Mesendoderm (in vitro differentiated cells): ENCODE data around the gene SCUBE3.

ENCODE experiments used
- DNase-seq: peaks from one replicate; pipeline ENCODE4 v3.0.0; 2013
- H2AK5ac ChIP-seq: 2 replicates; pipeline ENCODE4 v1.6.1; 2013; ENCODE audit warnings: low read length, inconsistent platforms
- H2BK120ac ChIP-seq: 2 replicates; pipeline ENCODE4 v1.6.1; 2013; ENCODE audit warnings: low read depth, mild to moderate bottlenecking, low read length, moderate library complexity, mixed read lengths
- H2BK15ac ChIP-seq: replicated peaks from 2 replicates; pipeline ENCODE4 v1.6.1; 2013; ENCODE audit warnings: low read depth, mild to moderate bottlenecking, moderate library complexity
- H2BK5ac ChIP-seq: 2 replicates; pipeline ENCODE4 v1.6.1; 2013; ENCODE audit warnings: low read length, inconsistent platforms
- H3K18ac ChIP-seq: 2 replicates; pipeline ENCODE4 v1.6.1; 2013; ENCODE audit warnings: mild to moderate bottlenecking, low read length, mixed read lengths
- H3K23ac ChIP-seq: one replicate; pipeline ENCODE4 v1.6.1; 2013; ENCODE audit warnings: low read length
- H3K27ac ChIP-seq: 2 replicates; pipeline ENCODE4 v1.5.1; 2013; ENCODE audit warnings: low read depth, mild to moderate bottlenecking, inconsistent platforms, low read length, moderate library complexity
- H3K27me3 ChIP-seq: 2 replicates; pipeline ENCODE4 v1.6.1; 2013; ENCODE audit warnings: low read length, control low read depth, mild to moderate bottlenecking, inconsistent platforms; ENCODE audit not compliant: insufficient read depth, poor library complexity
- H3K36me3 ChIP-seq: 2 replicates; pipeline ENCODE4 v1.6.1; 2013; ENCODE audit warnings: low read length, inconsistent platforms; ENCODE audit not compliant: control insufficient read depth, insufficient read depth
- H3K4ac ChIP-seq: one replicate; pipeline ENCODE4 v1.6.1; 2013; ENCODE audit warnings: low read depth, mild to moderate bottlenecking, low read length, moderate library complexity
- H3K4me1 ChIP-seq: 2 replicates; pipeline ENCODE4 v1.6.1; 2013; ENCODE audit warnings: low read depth, low read length, inconsistent platforms; ENCODE audit not compliant: control insufficient read depth
- H3K4me2 ChIP-seq: 2 replicates; pipeline ENCODE4 v1.6.1; 2013; ENCODE audit warnings: low read length
- H3K4me3 ChIP-seq: 2 replicates; pipeline ENCODE4 v1.5.1; 2013; ENCODE audit warnings: mild to moderate bottlenecking, low read length
- H3K56ac ChIP-seq: one replicate; pipeline ENCODE4 v1.6.1; 2013; ENCODE audit warnings: low read length
- H3K79me1 ChIP-seq: 2 replicates; pipeline ENCODE4 v1.6.1; 2013; ENCODE audit warnings: low read length, inconsistent platforms
- H3K79me2 ChIP-seq: 2 replicates; pipeline ENCODE4 v1.6.1; 2013; ENCODE audit warnings: mild to moderate bottlenecking, low read length; ENCODE audit not compliant: control insufficient read depth, insufficient read depth
- H3K9ac ChIP-seq: 2 replicates; pipeline ENCODE4 v1.6.1; 2013; ENCODE audit warnings: low read length, inconsistent platforms
- H4K5ac ChIP-seq: one replicate; pipeline ENCODE4 v1.6.1; 2013; ENCODE audit warnings: low read length
- H4K8ac ChIP-seq: one replicate; pipeline ENCODE4 v1.6.1; 2013; ENCODE audit warnings: low read depth, mild to moderate bottlenecking, control low read depth, low read length, moderate library complexity
- WGBS: extraction: QIAGEN DNeasy Blood & Tissue Kit; methylation state at CpG from one replicate; pipeline ENCODE4 v1.1.7; 2013; ENCODE audit warnings: low lambda C conversion rate, missing lambda C conversion rate; ENCODE audit not compliant: insufficient coverage; ENCODE audit errors: extremely low coverage; 5-methylcytosine and 5-hydroxymethylcytosine counted together

Gene SCUBE3

DNA sequence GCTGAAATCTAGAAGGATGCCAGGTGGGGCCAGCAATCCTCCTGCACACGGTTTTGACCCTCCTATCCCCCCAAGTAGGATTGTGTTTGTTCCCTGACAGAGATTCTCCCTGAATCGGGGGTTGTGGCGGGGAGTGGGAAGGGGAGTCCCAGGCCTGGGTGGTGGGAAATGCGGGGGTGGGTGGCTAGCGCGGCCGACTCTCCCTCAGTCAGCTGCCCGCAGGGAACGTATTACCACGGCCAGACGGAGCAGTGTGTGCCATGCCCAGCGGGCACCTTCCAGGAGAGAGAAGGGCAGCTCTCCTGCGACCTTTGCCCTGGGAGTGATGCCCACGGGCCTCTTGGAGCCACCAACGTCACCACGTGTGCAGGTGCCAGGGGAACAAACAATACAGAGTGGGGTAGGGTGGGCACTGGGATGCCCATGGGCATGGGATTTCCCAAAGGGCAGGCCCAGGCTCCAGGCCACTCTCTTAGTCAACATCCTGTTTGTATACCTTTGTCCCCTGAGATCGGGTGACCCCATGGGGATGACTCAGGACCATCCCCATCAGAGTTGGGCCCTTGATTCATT, 29.7 kb downstream of the SCUBE3 start:
- Histone ChIP-seq H3K23ac (no peak overlapping the region), H4K5ac (no peak overlapping the region), H3K4ac (no peak overlapping the region), H3K9ac (no peak overlapping the region), H3K4me1 (peaks cover 15% of the 10 kb centered on the region), H3K27me3 (no peaks in the 10 kb centered on the region), H3K18ac (no peak overlapping the region), H3K4me3 (no peak overlapping the region), H2BK5ac (no peak overlapping the region), H3K4me2 (no peak overlapping the region), H2AK5ac (no peak overlapping the region), H3K79me2 (no peaks in the 10 kb centered on the region), H3K56ac (no peak overlapping the region), H3K27ac (no peak overlapping the region), H2BK120ac (no peak overlapping the region), H2BK15ac (no peak overlapping the region), H3K36me3 (no peaks in the 10 kb centered on the region), H3K79me1 (peaks cover 3% of the 10 kb centered on the region), H4K8ac (no peak overlapping the region)
- no peak for DNase-seq
- no CpG with 5 or more reads among the region's 17 CpGs for WGBS

GRCh38 chr6:35244551-35244950, 30.8 kb downstream of the SCUBE3 start:
- no CpG with 5 or more reads among the region's 7 CpGs for WGBS
- no peak overlapping the region for H4K5ac ChIP-seq

DNA sequence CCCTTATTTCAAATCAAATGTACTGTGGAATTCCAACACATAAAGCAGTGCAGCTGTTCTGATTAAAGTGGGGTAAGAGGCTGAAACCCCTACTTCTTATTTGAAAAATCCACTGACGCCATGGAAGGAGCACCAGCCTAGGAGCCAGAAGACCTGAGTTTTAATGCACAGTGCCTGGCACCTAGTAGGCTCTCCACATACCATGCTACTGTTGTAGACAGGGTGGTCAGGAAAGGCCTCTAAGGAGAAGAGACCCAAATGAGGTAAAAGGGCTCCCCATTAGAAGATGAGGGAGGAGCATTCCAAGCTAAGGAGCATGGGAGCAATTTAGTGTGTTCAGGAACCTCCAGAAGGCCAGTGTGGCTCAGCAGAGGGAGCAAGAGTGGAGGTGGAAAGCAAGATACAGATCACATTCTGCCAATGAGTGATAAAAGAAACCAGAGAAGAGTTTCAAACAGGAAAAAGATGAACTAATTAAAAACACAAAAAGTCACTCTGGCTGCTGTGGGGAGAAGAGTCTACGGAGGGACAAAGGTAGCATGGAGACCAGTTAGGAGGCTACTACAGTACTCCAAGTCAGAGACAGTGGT, 34.0 kb downstream of the SCUBE3 start:
- no peak overlapping the region for H2BK15ac ChIP-seq
- H3K36me3 ChIP-seq: no peaks in the 10 kb centered on the region
- no peak overlapping the region for H2BK5ac ChIP-seq
- H3K27me3 ChIP-seq: no peaks in the 10 kb centered on the region
- H3K18ac ChIP-seq: no peak overlapping the region
- no peaks in the 10 kb centered on the region for H3K79me2 ChIP-seq
- H3K27ac ChIP-seq: no peak overlapping the region
- H4K8ac ChIP-seq: no peak overlapping the region
- H3K4me3 ChIP-seq: no peak overlapping the region
- no peak overlapping the region for H2AK5ac ChIP-seq
- H3K79me1 ChIP-seq: peaks cover 5% of the 10 kb centered on the region
- no peak overlapping the region for H2BK120ac ChIP-seq
- no peak for DNase-seq
- H3K4ac ChIP-seq: no peak overlapping the region
- H3K4me1 ChIP-seq: peaks cover 2% of the 10 kb centered on the region
- no CpG with 5 or more reads among the region's 2 CpGs for WGBS
- H4K5ac ChIP-seq: no peak overlapping the region
- no peak overlapping the region for H3K4me2 ChIP-seq
- H3K23ac ChIP-seq: no peak overlapping the region
- no peak overlapping the region for H3K9ac ChIP-seq
- no peak overlapping the region for H3K56ac ChIP-seq

More at GRCh38 chr6:35244551-35244950, 30.8 kb downstream of the SCUBE3 start:
- no peak for DNase-seq
- Histone ChIP-seq H4K8ac (no peak overlapping the region), H3K4me1 (peaks cover 8% of the 10 kb centered on the region), H3K56ac (no peak overlapping the region), H2BK120ac (no peak overlapping the region), H3K4me2 (no peak overlapping the region), H3K79me1 (peaks cover 3% of the 10 kb centered on the region), H3K18ac (no peak overlapping the region), H3K4ac (no peak overlapping the region), H3K4me3 (no peak overlapping the region), H3K36me3 (no peaks in the 10 kb centered on the region), H2BK5ac (no peak overlapping the region), H3K9ac (no peak overlapping the region), H2AK5ac (no peak overlapping the region), H3K27me3 (no peaks in the 10 kb centered on the region), H3K23ac (no peak overlapping the region), H3K79me2 (no peaks in the 10 kb centered on the region), H2BK15ac (no peak overlapping the region), H3K27ac (no peak overlapping the region)

GRCh38 chr6:35248300-35248699, 34.5 kb downstream of the SCUBE3 start:
- Histone ChIP-seq H3K23ac (no peak overlapping the region), H3K4ac (no peak overlapping the region), H3K36me3 (no peaks in the 10 kb centered on the region), H2BK5ac (no peak overlapping the region), H3K79me1 (peaks cover 5% of the 10 kb centered on the region), H3K56ac (no peak overlapping the region), H3K79me2 (no peaks in the 10 kb centered on the region), H3K18ac (no peak overlapping the region), H3K27ac (no peak overlapping the region), H3K4me3 (no peak overlapping the region), H4K8ac (no peak overlapping the region), H3K9ac (no peak overlapping the region), H2BK15ac (no peak overlapping the region), H3K4me1 (peaks cover 2% of the 10 kb centered on the region), H4K5ac (no peak overlapping the region), H2AK5ac (no peak overlapping the region), H3K4me2 (no peak overlapping the region), H3K27me3 (no peaks in the 10 kb centered on the region), H2BK120ac (no peak overlapping the region)
- no peak for DNase-seq
- no CpG with 5 or more reads among the region's 3 CpGs for WGBS

DNA sequence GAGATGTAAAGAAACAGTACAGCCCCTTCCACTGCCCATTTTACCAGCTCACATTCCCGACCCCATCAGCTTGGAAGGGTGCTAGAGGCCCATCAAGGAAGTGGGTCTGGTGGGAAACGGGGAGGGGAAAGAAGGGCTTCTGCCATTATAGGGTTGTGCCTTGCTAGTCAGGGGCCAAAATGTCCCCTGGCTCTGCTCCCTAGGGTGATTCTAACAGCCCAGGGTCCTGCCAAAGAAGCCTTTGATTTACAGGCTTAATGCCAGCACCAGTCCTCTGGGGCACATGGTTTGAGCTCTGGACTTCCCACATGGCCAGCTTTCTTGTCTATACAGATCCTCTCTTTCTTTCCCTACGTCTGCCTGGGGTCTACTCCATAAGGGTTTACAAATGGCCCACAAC, 35.2 kb downstream of the SCUBE3 start:
- Histone ChIP-seq H2BK15ac (no peak overlapping the region), H4K5ac (no peak overlapping the region), H3K27me3 (no peaks in the 10 kb centered on the region), H3K4me1 (peaks cover 2% of the 10 kb centered on the region), H3K79me1 (peaks cover 7% of the 10 kb centered on the region), H3K4me3 (no peak overlapping the region), H3K4me2 (no peak overlapping the region), H2AK5ac (no peak overlapping the region), H2BK5ac (no peak overlapping the region), H2BK120ac (no peak overlapping the region), H3K18ac (no peak overlapping the region), H3K9ac (no peak overlapping the region), H3K4ac (no peak overlapping the region), H3K36me3 (no peaks in the 10 kb centered on the region), H3K56ac (no peak overlapping the region), H3K79me2 (no peaks in the 10 kb centered on the region), H3K23ac (no peak overlapping the region), H3K27ac (no peak overlapping the region), H4K8ac (no peak overlapping the region)
- WGBS: no CpG with 5 or more reads among the region's 3 CpGs
- DNase-seq: no peak

GRCh38 chr6:35251949-35252348, 38.2 kb downstream of the SCUBE3 start:
- no peak overlapping the region for H2BK5ac ChIP-seq
- H2BK120ac ChIP-seq: no peak overlapping the region
- H3K4me2 ChIP-seq: no peak overlapping the region
- no peak overlapping the region for H2BK15ac ChIP-seq
- H4K8ac ChIP-seq: no peak overlapping the region
- no peak for DNase-seq
- H3K79me2 ChIP-seq: no peaks in the 10 kb centered on the region
- H3K23ac ChIP-seq: no peak overlapping the region
- H3K9ac ChIP-seq: no peak overlapping the region
- H3K36me3 ChIP-seq: no peaks in the 10 kb centered on the region
- no peak overlapping the region for H3K18ac ChIP-seq
- H3K4me1 ChIP-seq: peaks cover 2% of the 10 kb centered on the region
- H4K5ac ChIP-seq: no peak overlapping the region
- no peak overlapping the region for H3K56ac ChIP-seq
- H3K4ac ChIP-seq: no peak overlapping the region
- no CpG with 5 or more reads among the region's 3 CpGs for WGBS
- no peak overlapping the region for H3K27ac ChIP-seq
- peaks cover 7% of the 10 kb centered on the region for H3K79me1 ChIP-seq
- H3K27me3 ChIP-seq: no peaks in the 10 kb centered on the region
- no peak overlapping the region for H3K4me3 ChIP-seq
- no peak overlapping the region for H2AK5ac ChIP-seq
